ENCODE results near the gene EN1. TPM values are rescaled to one million over a fixed set of nuclear protein-coding genes. Genes with fewer than 3 reads are reported as not detected.

EN1 gene
- total and polyA plus RNA-seq, 2 experiments from 2014 or later: 0.21 to 0.24 TPM

- Mint-ChIP-seq H3K27me3 (ENCODE audit: insufficient read depth, low read depth, poor library complexity) (peaks cover 7% of the 10 kb centered on the region), H3K9me3 (no peaks in the 10 kb centered on the region), H3K4me1 (peaks cover 44% of the 10 kb centered on the region), H3K27ac (peak overlapping the region; percentile 86), H3K36me3 (ENCODE audit: low read depth) (no peaks in the 10 kb centered on the region), H3K4me3 (peak overlapping the region; percentile 68)
- peak overlapping the region; percentile 67 for H3K27ac ChIP-seq (ENCODE audit: low read depth)
- ATAC-seq (peak; percentile 58), DNase-seq (ENCODE audit: low spot score) (peak; percentile 78)
- peak overlapping the region; percentile 90 for H2AFZ ChIP-seq
- peak overlapping the region; percentile 66 for H3K4me2 ChIP-seq
- H3K27me3 ChIP-seq (ENCODE audit: insufficient read depth): 0 out of 2 replicates have a peak, but pooled peaks cover 7% of the 10 kb centered on the region
- no peaks in the 10 kb centered on the region for H3K79me2 ChIP-seq (replicated peaks; ENCODE audit: insufficient read depth)
- H3K4me1 ChIP-seq (ENCODE audit: insufficient read depth): peaks cover 51% of the 10 kb centered on the region
- H3K36me3 ChIP-seq (ENCODE audit: insufficient read depth): no peaks in the 10 kb centered on the region
- TF ChIP-seq EZH2 (IDR thresholded peaks at IDR 0.05; ENCODE audit: low read depth, unreplicated experiment) (peak; percentile 18), ETS1 (IDR thresholded peaks at IDR 0.05) (no peak), NANOG (IDR thresholded peaks at IDR 0.05; ENCODE audit: borderline replicate concordance) (peak; percentile 30; the same call in 1 of the 2 replicates)
- H4K20me1 ChIP-seq (replicated peaks; ENCODE audit: insufficient read depth): no peaks in the 10 kb centered on the region
- H3K4me3 ChIP-seq: peak overlapping the region; percentile 44
- H3F3A ChIP-seq (replicated peaks; ENCODE audit: low read depth): peaks cover 8% of the 10 kb centered on the region; the same call in 1 of the 2 replicates
- no peaks in the 10 kb centered on the region for H3K9me2 ChIP-seq (ENCODE audit: insufficient read depth)
These were observed 39.6 kb downstream of the EN1 start for GRCh38 chr2:118807668-118808428.

GRCh38 chr2:118806797-118807667, 40.4 kb downstream of the EN1 start:
- H3F3A ChIP-seq (replicated peaks; ENCODE audit: low read depth): peaks cover 4% of the 10 kb centered on the region; the same call in 1 of the 2 replicates
- H3K27me3 ChIP-seq (ENCODE audit: insufficient read depth): 0 out of 2 replicates have a peak, but pooled peaks cover 4% of the 10 kb centered on the region
- peak overlapping the region; percentile 67 for H3K27ac ChIP-seq (ENCODE audit: low read depth)
- H3K36me3 Mint-ChIP-seq (ENCODE audit: low read depth): no peaks in the 10 kb centered on the region
- no peaks in the 10 kb centered on the region for H3K9me3 Mint-ChIP-seq
- DNase-seq (ENCODE audit: low spot score) (peak; percentile 34), ATAC-seq (peak; percentile 54)
- H3K4me3 Mint-ChIP-seq: peak overlapping the region; percentile 46
- H4K20me1 ChIP-seq (replicated peaks; ENCODE audit: insufficient read depth): no peaks in the 10 kb centered on the region
- H3K4me1 ChIP-seq (ENCODE audit: insufficient read depth): peaks cover 43% of the 10 kb centered on the region
- H3K27ac Mint-ChIP-seq: no peak overlapping the region
- H3K79me2 ChIP-seq (replicated peaks; ENCODE audit: insufficient read depth): no peaks in the 10 kb centered on the region
- H3K4me2 ChIP-seq: peak overlapping the region; percentile 66
- peaks cover 37% of the 10 kb centered on the region for H3K4me1 Mint-ChIP-seq
- peak overlapping the region; percentile 44 for H3K4me3 ChIP-seq
- peaks cover 7% of the 10 kb centered on the region for H3K27me3 Mint-ChIP-seq (ENCODE audit: insufficient read depth, low read depth, poor library complexity)
- H3K36me3 ChIP-seq (ENCODE audit: insufficient read depth): no peaks in the 10 kb centered on the region
- H2AFZ ChIP-seq: peak overlapping the region; percentile 90
- H3K9me2 ChIP-seq (ENCODE audit: insufficient read depth): no peaks in the 10 kb centered on the region
- TF ChIP-seq EZH2phosphoT487 (IDR thresholded peaks at IDR 0.05; ENCODE audit: unreplicated experiment) (no peak), ZNF331 (CRISPR knock-in tag; IDR thresholded peaks at IDR 0.05; ENCODE audit: low read depth) (no peak), NANOG (IDR thresholded peaks at IDR 0.05; ENCODE audit: borderline replicate concordance) (no peak), ETS1 (IDR thresholded peaks at IDR 0.05) (no peak), EZH2 (IDR thresholded peaks at IDR 0.05; ENCODE audit: low read depth, unreplicated experiment) (no peak), JUNB (IDR thresholded peaks at IDR 0.05; ENCODE audit: unreplicated experiment) (no peak), POLR2AphosphoS5 (IDR thresholded peaks at IDR 0.05; ENCODE audit: low read depth) (no peak), STAT1 (IDR thresholded peaks at IDR 0.05; ENCODE audit: unreplicated experiment) (no peak), ZNF114 (CRISPR knock-in tag; IDR thresholded peaks at IDR 0.05) (no peak)
- TF ChIP-seq, protein P1, sequence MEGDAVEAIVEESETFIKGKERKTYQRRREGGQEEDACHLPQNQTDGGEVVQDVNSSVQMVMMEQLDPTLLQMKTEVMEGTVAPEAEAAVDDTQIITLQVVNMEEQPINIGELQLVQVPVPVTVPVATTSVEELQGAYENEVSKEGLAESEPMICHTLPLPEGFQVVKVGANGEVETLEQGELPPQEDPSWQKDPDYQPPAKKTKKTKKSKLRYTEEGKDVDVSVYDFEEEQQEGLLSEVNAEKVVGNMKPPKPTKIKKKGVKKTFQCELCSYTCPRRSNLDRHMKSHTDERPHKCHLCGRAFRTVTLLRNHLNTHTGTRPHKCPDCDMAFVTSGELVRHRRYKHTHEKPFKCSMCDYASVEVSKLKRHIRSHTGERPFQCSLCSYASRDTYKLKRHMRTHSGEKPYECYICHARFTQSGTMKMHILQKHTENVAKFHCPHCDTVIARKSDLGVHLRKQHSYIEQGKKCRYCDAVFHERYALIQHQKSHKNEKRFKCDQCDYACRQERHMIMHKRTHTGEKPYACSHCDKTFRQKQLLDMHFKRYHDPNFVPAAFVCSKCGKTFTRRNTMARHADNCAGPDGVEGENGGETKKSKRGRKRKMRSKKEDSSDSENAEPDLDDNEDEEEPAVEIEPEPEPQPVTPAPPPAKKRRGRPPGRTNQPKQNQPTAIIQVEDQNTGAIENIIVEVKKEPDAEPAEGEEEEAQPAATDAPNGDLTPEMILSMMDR (conservative IDR thresholded peaks at IDR 0.05; ENCODE audit: low read depth in 2 of 2): no peak
- TF ChIP-seq, protein P2, sequence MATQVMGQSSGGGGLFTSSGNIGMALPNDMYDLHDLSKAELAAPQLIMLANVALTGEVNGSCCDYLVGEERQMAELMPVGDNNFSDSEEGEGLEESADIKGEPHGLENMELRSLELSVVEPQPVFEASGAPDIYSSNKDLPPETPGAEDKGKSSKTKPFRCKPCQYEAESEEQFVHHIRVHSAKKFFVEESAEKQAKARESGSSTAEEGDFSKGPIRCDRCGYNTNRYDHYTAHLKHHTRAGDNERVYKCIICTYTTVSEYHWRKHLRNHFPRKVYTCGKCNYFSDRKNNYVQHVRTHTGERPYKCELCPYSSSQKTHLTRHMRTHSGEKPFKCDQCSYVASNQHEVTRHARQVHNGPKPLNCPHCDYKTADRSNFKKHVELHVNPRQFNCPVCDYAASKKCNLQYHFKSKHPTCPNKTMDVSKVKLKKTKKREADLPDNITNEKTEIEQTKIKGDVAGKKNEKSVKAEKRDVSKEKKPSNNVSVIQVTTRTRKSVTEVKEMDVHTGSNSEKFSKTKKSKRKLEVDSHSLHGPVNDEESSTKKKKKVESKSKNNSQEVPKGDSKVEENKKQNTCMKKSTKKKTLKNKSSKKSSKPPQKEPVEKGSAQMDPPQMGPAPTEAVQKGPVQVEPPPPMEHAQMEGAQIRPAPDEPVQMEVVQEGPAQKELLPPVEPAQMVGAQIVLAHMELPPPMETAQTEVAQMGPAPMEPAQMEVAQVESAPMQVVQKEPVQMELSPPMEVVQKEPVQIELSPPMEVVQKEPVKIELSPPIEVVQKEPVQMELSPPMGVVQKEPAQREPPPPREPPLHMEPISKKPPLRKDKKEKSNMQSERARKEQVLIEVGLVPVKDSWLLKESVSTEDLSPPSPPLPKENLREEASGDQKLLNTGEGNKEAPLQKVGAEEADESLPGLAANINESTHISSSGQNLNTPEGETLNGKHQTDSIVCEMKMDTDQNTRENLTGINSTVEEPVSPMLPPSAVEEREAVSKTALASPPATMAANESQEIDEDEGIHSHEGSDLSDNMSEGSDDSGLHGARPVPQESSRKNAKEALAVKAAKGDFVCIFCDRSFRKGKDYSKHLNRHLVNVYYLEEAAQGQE (IDR thresholded peaks at IDR 0.05; ENCODE audit: unreplicated experiment): no peak

Measured in GM23338 (cell line).